KOPT-K1 (cell line): ENCODE results near the gene OR10J1.
"Not testable (repeated sequence)": the region's sequence is repeated elsewhere in the genome, so short reads cannot be mapped to it uniquely, and the experiment has no call there.

Source experiments
- H3K27ac ChIP-seq: fragments of 200-600 bp; sonication (generic); 2 replicates; pipeline ENCODE4 v1.5.1; 2016; ENCODE audit warnings: antibody characterized with exemption, mild to moderate bottlenecking, low read depth, low read length; ENCODE audit not compliant: poor library complexity, severe bottlenecking
- H3K36me3 ChIP-seq: fragments of 200-600 bp; sonication (generic); 2 replicates; pipeline ENCODE4 v1.5.1; 2017; ENCODE audit warnings: antibody characterized with exemption, mild to moderate bottlenecking, low read length, moderate library complexity; ENCODE audit not compliant: insufficient read depth
- H3K9me3 ChIP-seq: fragments of 200-600 bp; sonication (generic); 2 replicates; pipeline ENCODE4 v1.5.1; 2017; ENCODE audit warnings: antibody characterized with exemption, low read length, mild to moderate bottlenecking; ENCODE audit not compliant: insufficient read depth, poor library complexity, severe bottlenecking

The OR10J1 gene

GRCh38 chr1:159439422-159439821 is at the start of gene OR10J1:
Gene OR10J1, plus strand, starts transcription at chr1:159439722. Its CDS starts 70 bp downstream, at chr1:159439792.
- H3K27ac ChIP-seq = no peak within 1 kb of the TSS
- no peaks in the 10 kb centered on the region for H3K36me3 ChIP-seq
- H3K9me3 ChIP-seq = no peaks in the 10 kb centered on the region

- H3K36me3 ChIP-seq = no peaks in the 10 kb centered on the region
- no peak overlapping the region for H3K27ac ChIP-seq
- no peaks in the 10 kb centered on the region for H3K9me3 ChIP-seq
Measured at GRCh38 chr1:159406821-159407220, 32.7 kb upstream of the OR10J1 start.

GRCh38 chr1:159408862-159409400 is 30.6 kb upstream of the OR10J1 start:
- Histone ChIP-seq H3K9me3 (no peaks in the 10 kb centered on the region), H3K36me3 (no peaks in the 10 kb centered on the region), H3K27ac (no peak overlapping the region)

GRCh38 chr1:159421821-159422220 is 17.7 kb upstream of the OR10J1 start:
- Histone ChIP-seq H3K36me3 (no peaks in the 10 kb centered on the region), H3K9me3 (peaks cover 14% of the 10 kb centered on the region), H3K27ac (no peak overlapping the region)

- Histone ChIP-seq H3K27ac (no peak overlapping the region), H3K9me3 (no peaks in the 10 kb centered on the region)
Measured at GRCh38 chr1:159428536-159428935, 11.0 kb upstream of the OR10J1 start.

GRCh38 chr1:159429074-159429861 is 10.3 kb upstream of the OR10J1 start:
- Histone ChIP-seq H3K36me3 (no peaks in the 10 kb centered on the region), H3K9me3 (no peaks in the 10 kb centered on the region), H3K27ac (no peak overlapping the region)

More at GRCh38 chr1:159428536-159428935, 11.0 kb upstream of the OR10J1 start:
- no peaks in the 10 kb centered on the region for H3K36me3 ChIP-seq

GRCh38 chr1:159430985-159431384 is 8.5 kb upstream of the OR10J1 start:
- Histone ChIP-seq H3K36me3 (no peaks in the 10 kb centered on the region), H3K9me3 (no peaks in the 10 kb centered on the region), H3K27ac (no peak overlapping the region)

- H3K36me3 ChIP-seq = no peaks in the 10 kb centered on the region
- H3K9me3 ChIP-seq = no peaks in the 10 kb centered on the region
Measured at GRCh38 chr1:159431904-159432303, 7.6 kb upstream of the OR10J1 start, which contains the start of gene OR10J4. Gene OR10J4, plus strand, starts transcription at chr1:159432204.

GRCh38 chr1:159436469-159436868 is 3.1 kb upstream of the OR10J1 start:
- H3K36me3 ChIP-seq = no peaks in the 10 kb centered on the region
- no peak overlapping the region for H3K27ac ChIP-seq
- H3K9me3 ChIP-seq = no peaks in the 10 kb centered on the region

More at GRCh38 chr1:159431904-159432303, 7.6 kb upstream of the OR10J1 start, which contains the start of gene OR10J4:
- no peak within 1 kb of the TSS for H3K27ac ChIP-seq

GRCh38 chr1:159441360-159441759 is 1.8 kb downstream of the OR10J1 start:
- Histone ChIP-seq H3K27ac (no peak overlapping the region), H3K36me3 (no peaks in the 10 kb centered on the region), H3K9me3 (no peaks in the 10 kb centered on the region)

GRCh38 chr1:159442428-159442827 is 2.9 kb downstream of the OR10J1 start:
- Histone ChIP-seq H3K27ac (no peak overlapping the region), H3K9me3 (no peaks in the 10 kb centered on the region), H3K36me3 (no peaks in the 10 kb centered on the region)

GRCh38 chr1:159443066-159443750 is 3.7 kb downstream of the OR10J1 start:
- Histone ChIP-seq H3K27ac (no peak overlapping the region), H3K36me3 (no peaks in the 10 kb centered on the region), H3K9me3 (no peaks in the 10 kb centered on the region)

- Histone ChIP-seq H3K27ac (no peak overlapping the region), H3K9me3 (no peaks in the 10 kb centered on the region)
Measured at GRCh38 chr1:159444511-159444910, 5.0 kb downstream of the OR10J1 start.

GRCh38 chr1:159448181-159448580 is 8.7 kb downstream of the OR10J1 start:
- Histone ChIP-seq H3K9me3 (no peaks in the 10 kb centered on the region), H3K27ac (no peak overlapping the region), H3K36me3 (no peaks in the 10 kb centered on the region)

More at GRCh38 chr1:159444511-159444910, 5.0 kb downstream of the OR10J1 start:
- no peaks in the 10 kb centered on the region for H3K36me3 ChIP-seq

GRCh38 chr1:159449605-159450004 is 10.1 kb downstream of the OR10J1 start:
- not testable (repeated sequence) for H3K27ac ChIP-seq, H3K9me3 ChIP-seq, H3K36me3 ChIP-seq
